IMR-90 (cell line): ENCODE data around the gene SMYD2. TPM values are rescaled to one million over a fixed set of nuclear protein-coding genes. Genes with fewer than 3 reads are reported as not detected.

Source experiments
- ATAC-seq: fragments of 200-7000 bp; cut with Tn5 transposase; 2 replicates; pipeline ENCODE4 v1.9.1; 2020; ENCODE audit warnings: low read depth, mild to moderate bottlenecking, moderate library complexity
- BruUV-seq: library from RNA; stranded (reverse); fragments of 400-500 nt; replicated peaks from 2 replicates; lab custom pipeline; 2021; lab: Mats Ljungman, UMichigan
- CTCF ChIA-PET: fragments of 300-600 bp; formaldehyde crosslinking; extraction: SDS; loops from one replicate; lab custom pipeline; 2021; ENCODE audit warnings: antibody characterized with exemption; lab: Yijun Ruan, JAX
- POLR2A ChIA-PET: fragments of 300-600 bp; sonication (Branson Sonifier 250); formaldehyde crosslinking; loops from one replicate; lab custom pipeline; 2022; ENCODE audit warnings: antibody characterized with exemption; ENCODE audit not compliant: unreplicated experiment; lab: Charles Lee
- DNase-seq: peaks from one replicate; pipeline ENCODE4 v3.0.0; 2013
- H2AFZ ChIP-seq: replicated peaks from 2 replicates; pipeline ENCODE3; 2013; ENCODE audit warnings: low read length, mild to moderate bottlenecking; ENCODE audit not compliant: poor library complexity
- H2AK5ac ChIP-seq: 2 replicates; pipeline ENCODE4 v1.6.1; 2013; ENCODE audit warnings: low read depth, low read length, inconsistent platforms
- H2AK9ac ChIP-seq: replicated peaks from 2 replicates; pipeline ENCODE3; 2013; ENCODE audit warnings: mild to moderate bottlenecking, low read depth, low read length, moderate library complexity; ENCODE audit not compliant: poor library complexity
- H2BK120ac ChIP-seq: 2 replicates; pipeline ENCODE4 v1.6.1; 2013; ENCODE audit warnings: low read depth, low read length, inconsistent platforms
- H2BK15ac ChIP-seq: 3 replicates; pipeline ENCODE4 v1.6.1; 2013; ENCODE audit warnings: low read depth, low read length, inconsistent platforms
- H2BK20ac ChIP-seq: 2 replicates; pipeline ENCODE4 v1.6.1; 2013; ENCODE audit warnings: low read depth, mild to moderate bottlenecking, inconsistent platforms, low read length, moderate library complexity
- H2BK5ac ChIP-seq: 2 replicates; pipeline ENCODE4 v1.6.1; 2013; ENCODE audit warnings: mild to moderate bottlenecking, low read depth, low read length, inconsistent platforms; ENCODE audit not compliant: poor library complexity, severe bottlenecking
- H3K14ac ChIP-seq: replicated peaks from 2 replicates; pipeline ENCODE4 v1.6.1; 2013; ENCODE audit warnings: low read depth, low read length, inconsistent platforms
- H3K18ac ChIP-seq: 2 replicates; pipeline ENCODE4 v1.6.1; 2013; ENCODE audit warnings: low read depth, low read length, control low read depth
- H3K23ac ChIP-seq: 2 replicates; pipeline ENCODE4 v1.6.1; 2013; ENCODE audit warnings: low read depth, low read length, inconsistent platforms
- H3K27ac ChIP-seq: 2 replicates; pipeline ENCODE4 v1.5.1; 2013; ENCODE audit warnings: mild to moderate bottlenecking, control low read depth, low read length; ENCODE audit not compliant: insufficient read depth
- H3K27me3 ChIP-seq: 2 replicates; pipeline ENCODE4 v1.6.1; 2013; ENCODE audit warnings: low read length; ENCODE audit not compliant: control insufficient read depth, insufficient read depth
- H3K36me3 ChIP-seq: 2 replicates; pipeline ENCODE4 v1.6.1; 2013; ENCODE audit warnings: low read length, mixed read lengths; ENCODE audit not compliant: control insufficient read depth, insufficient read depth
- H3K4ac ChIP-seq: 2 replicates; pipeline ENCODE4 v1.6.1; 2013; ENCODE audit warnings: low read depth, low read length, inconsistent platforms
- H3K4me1 ChIP-seq: 2 replicates; pipeline ENCODE4 v1.6.1; 2013; ENCODE audit warnings: low read length, mixed read lengths; ENCODE audit not compliant: control insufficient read depth, insufficient read depth
- H3K4me2 ChIP-seq: 2 replicates; pipeline ENCODE4 v1.6.1; 2013; ENCODE audit warnings: low read depth, mild to moderate bottlenecking, control low read depth, low read length, moderate library complexity
- H3K4me3 ChIP-seq: 2 replicates; pipeline ENCODE4 v1.5.1; 2013; ENCODE audit warnings: low read depth, mild to moderate bottlenecking, control low read depth, low read length, moderate library complexity; ENCODE audit not compliant: insufficient read depth
- H3K56ac ChIP-seq: 2 replicates; pipeline ENCODE4 v1.6.1; 2013; ENCODE audit warnings: low read length, inconsistent platforms; ENCODE audit not compliant: insufficient read depth; ENCODE audit errors: extremely low read depth
- H3K79me1 ChIP-seq, 2 experiments: 2 replicates each; pipeline ENCODE4 v1.6.1; 2013; ENCODE audit warnings: low read length in 2 of 2, inconsistent platforms in 1 of 2, low read depth in 1 of 2
- H3K9ac ChIP-seq: 2 replicates; pipeline ENCODE4 v1.6.1; 2013; ENCODE audit warnings: low read depth, low read length, control low read depth
- H3K9me1 ChIP-seq: 2 replicates; pipeline ENCODE4 v1.6.1; 2013; ENCODE audit warnings: low read length, inconsistent platforms; ENCODE audit not compliant: insufficient read depth
- H3K9me3 ChIP-seq: 2 replicates; pipeline ENCODE4 v1.6.1; 2013; ENCODE audit warnings: low read length; ENCODE audit not compliant: control insufficient read depth, insufficient read depth
- H4K20me1 ChIP-seq: 2 replicates; pipeline ENCODE4 v1.6.1; 2013; ENCODE audit warnings: low read length, inconsistent platforms; ENCODE audit not compliant: insufficient read depth
- H4K5ac ChIP-seq: 2 replicates; pipeline ENCODE4 v1.6.1; 2013; ENCODE audit warnings: mild to moderate bottlenecking, low read depth, low read length, control low read depth
- H4K8ac ChIP-seq, 2 experiments: 2 replicates each; pipeline ENCODE4 v1.6.1; 2013; ENCODE audit warnings: low read depth in 2 of 2, low read length in 2 of 2, control low read depth in 1 of 2, inconsistent platforms in 1 of 2
- H4K91ac ChIP-seq: 2 replicates; pipeline ENCODE4 v1.6.1; 2013; ENCODE audit warnings: low read depth, low read length, inconsistent platforms; ENCODE audit not compliant: insufficient read depth
- BHLHE40 ChIP-seq: fragments of 150-350 bp; IDR thresholded peaks from 2 replicates; pipeline ENCODE4 v1.6.1; 2016; ENCODE audit warnings: mild to moderate bottlenecking, low read depth, low read length
- CEBPB ChIP-seq: IDR thresholded peaks from 2 replicates; pipeline ENCODE4 v1.6.1; 2012; ENCODE audit warnings: low read depth, low read length, improper control_type of control experiment
- CHD1 ChIP-seq: IDR thresholded peaks from 2 replicates; pipeline ENCODE4 v1.6.1; 2012; ENCODE audit warnings: low read depth, low read length, improper control_type of control experiment
- CTCF ChIP-seq: conservative IDR thresholded peaks from 2 replicates; pipeline ENCODE4 v1.5.1; 2012; ENCODE audit warnings: mild to moderate bottlenecking, low read depth, low read length, improper control_type of control experiment
- FOS ChIP-seq: fragments of 150-350 bp; IDR thresholded peaks from 2 replicates; pipeline ENCODE4 v1.6.1; 2016; ENCODE audit warnings: low read depth, low read length
- MAFK ChIP-seq: IDR thresholded peaks from 2 replicates; pipeline ENCODE4 v1.6.1; 2012; ENCODE audit warnings: low read depth, low read length, improper control_type of control experiment
- MAZ ChIP-seq: IDR thresholded peaks from 2 replicates; pipeline ENCODE4 v1.6.1; 2012; ENCODE audit warnings: low read depth, mild to moderate bottlenecking, low read length, improper control_type of control experiment, moderate library complexity, borderline replicate concordance
- MXI1 ChIP-seq: IDR thresholded peaks from 2 replicates; pipeline ENCODE4 v1.6.1; 2012; ENCODE audit warnings: low read depth, mild to moderate bottlenecking, low read length, moderate library complexity, borderline replicate concordance
- NFE2L2 ChIP-seq: fragments of 150-350 bp; IDR thresholded peaks from 2 replicates; pipeline ENCODE4 v1.6.1; 2016; ENCODE audit warnings: low read depth, mild to moderate bottlenecking, low read length
- POLR2A ChIP-seq: IDR thresholded peaks from 2 replicates; pipeline ENCODE4 v1.6.1; 2012; ENCODE audit warnings: mild to moderate bottlenecking, low read depth, low read length
- RAD21 ChIP-seq: IDR thresholded peaks from 2 replicates; pipeline ENCODE4 v1.6.1; 2012; ENCODE audit warnings: low read length, improper control_type of control experiment
- RCOR1 ChIP-seq: IDR thresholded peaks from 2 replicates; pipeline ENCODE4 v1.6.1; 2012; ENCODE audit warnings: mild to moderate bottlenecking, low read length, improper control_type of control experiment; ENCODE audit not compliant: insufficient replicate concordance
- RFX5 ChIP-seq: IDR thresholded peaks from 2 replicates; pipeline ENCODE4 v1.8.0; 2012; ENCODE audit warnings: low read depth, mild to moderate bottlenecking, low read length, moderate library complexity
- SMC3 ChIP-seq: fragments of 150-350 bp; IDR thresholded peaks from 2 replicates; pipeline ENCODE4 v1.6.1; 2016; ENCODE audit warnings: low read depth, mild to moderate bottlenecking, antibody characterized with exemption, low read length, moderate library complexity
- USF2 ChIP-seq: fragments of 150-350 bp; IDR thresholded peaks from 2 replicates; pipeline ENCODE4 v1.6.1; 2017; ENCODE audit warnings: mild to moderate bottlenecking, antibody characterized with exemption, low read length, low read depth
- WGBS, 2 experiments: methylation state at CpG; one replicate each; pipeline versions ENCODE4 v1.1.5 to v1.1.7; 2013; ENCODE audit warnings: missing lambda C conversion rate in 2 of 2; ENCODE audit not compliant: insufficient read length in 1 of 2; ENCODE audit errors: extremely low coverage in 2 of 2; 5-methylcytosine and 5-hydroxymethylcytosine counted together
- dilution Hi-C: fragments of 300-500 bp; cut with HindIII; formaldehyde crosslinking; loops from one replicate; pipeline ENCODE4 v1.14.3; 2018; ENCODE audit warnings: low sequenced_read_pairs; ENCODE audit not compliant: unreplicated experiment
- in situ Hi-C: fragments of 300-500 bp; cut with MboI; formaldehyde crosslinking; loops from 3 replicates; pipeline ENCODE4 v1.14.3; 2019; ENCODE audit warnings: low sequenced_read_pairs, inconsistent platforms, mixed read lengths
- intact Hi-C: fragments of 100-400 bp; cut with micrococcal nuclease; formaldehyde crosslinking; loops from 2 replicates; pipeline ENCODE4 v1.10.0; 2022
- polyA plus RNA-seq, 3 experiments: library from polyadenylated mRNA; depleted of rRNA; stranded (reverse); fragments of >200 nt; gene quantifications; 2 replicates each; pipeline ENCODE4 v1.2.3, GENCODE V29; 2012; ENCODE audit warnings: low replicate concordance in 1 of 3
- total RNA-seq: library from RNA; depleted of rRNA; stranded (reverse); fragments of >200 nt; gene quantifications from 2 replicates; pipeline ENCODE4 v1.2.3, GENCODE V29; 2012
- TF ChIP-seq, protein P1 (sequence below): fragments of 150-350 bp; IDR thresholded peaks from 2 replicates; pipeline ENCODE4 v1.6.1; 2016; ENCODE audit warnings: low read depth, mild to moderate bottlenecking, low read length, moderate library complexity, borderline replicate concordance

Gene SMYD2
- total and polyA plus RNA-seq, 2 of the 4 experiments (the other 2 are of a cell fraction) = 32.7 to 61.7 TPM

- Histone ChIP-seq H2BK5ac (no peak overlapping the region), H3K18ac (no peak overlapping the region), H4K20me1 (no peaks in the 10 kb centered on the region; the same call in 1 of the 2 replicates), H3K36me3 (peaks cover 49% of the 10 kb centered on the region), H2BK120ac (no peak overlapping the region), H3K9me3 (no peaks in the 10 kb centered on the region), H3K4me3 (no peak overlapping the region), H3K56ac (no peak overlapping the region), H2BK15ac (no peak overlapping the region), H3K4me1 (no peaks in the 10 kb centered on the region), H3K27ac (no peak overlapping the region), H3K79me1 (peaks cover 11 to 43% of the 10 kb centered on the region in 2 experiments), H2BK20ac (no peak overlapping the region), H3K4ac (no peak overlapping the region), H3K23ac (no peak overlapping the region), H4K91ac (no peak overlapping the region), H2AK5ac (no peak overlapping the region), H2AFZ (no peak overlapping the region), H3K14ac (no peak overlapping the region), H3K27me3 (no peaks in the 10 kb centered on the region), H3K9me1 (peaks cover 23% of the 10 kb centered on the region), H3K9ac (no peak overlapping the region), H4K8ac (no peak overlapping the region), H3K4me2 (no peak overlapping the region), H2AK9ac (no peak overlapping the region), H4K5ac (no peak overlapping the region)
- 100% methylated on average over 3 of the region's 5 CpGs; no CpG with 5 or more reads in 1 of the 2 experiments for WGBS, 2 experiments
- DNase-seq (no peak), ATAC-seq (no peak)
- no TSS peak for BruUV-seq
- POLR2A ChIA-PET = no interaction called here
- intact Hi-C loops (no loop called here), in situ Hi-C loops (no loop called here), dilution Hi-C loops (no loop called here)
- no peak for TF ChIP-seq NFE2L2
- no peak for TF ChIP-seq RAD21
- TF ChIP-seq BHLHE40 = no peak
- no peak for TF ChIP-seq POLR2A
- TF ChIP-seq MAZ = no peak
- TF ChIP-seq MXI1 = no peak
- no peak for TF ChIP-seq RCOR1
- TF ChIP-seq, protein P1, sequence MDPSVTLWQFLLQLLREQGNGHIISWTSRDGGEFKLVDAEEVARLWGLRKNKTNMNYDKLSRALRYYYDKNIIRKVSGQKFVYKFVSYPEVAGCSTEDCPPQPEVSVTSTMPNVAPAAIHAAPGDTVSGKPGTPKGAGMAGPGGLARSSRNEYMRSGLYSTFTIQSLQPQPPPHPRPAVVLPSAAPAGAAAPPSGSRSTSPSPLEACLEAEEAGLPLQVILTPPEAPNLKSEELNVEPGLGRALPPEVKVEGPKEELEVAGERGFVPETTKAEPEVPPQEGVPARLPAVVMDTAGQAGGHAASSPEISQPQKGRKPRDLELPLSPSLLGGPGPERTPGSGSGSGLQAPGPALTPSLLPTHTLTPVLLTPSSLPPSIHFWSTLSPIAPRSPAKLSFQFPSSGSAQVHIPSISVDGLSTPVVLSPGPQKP = no peak
- TF ChIP-seq SMC3 = no peak
- TF ChIP-seq MAFK = no peak
- no peak for TF ChIP-seq FOS
- no peak for TF ChIP-seq CEBPB
- TF ChIP-seq CTCF = no peak
- TF ChIP-seq RFX5 = no peak
- no peak for TF ChIP-seq USF2
- TF ChIP-seq CHD1 = no peak
- CTCF ChIA-PET = no interaction called here
These were observed 86.9 kb downstream of the SMYD2 start for GRCh38 chr1:214367841-214368240.
